DMS114 treated with DMSO at 0.1 percent for 48 hours (cell line): Measurements from ENCODE around the gene CCDC30.

Source experiments
- DNase-seq: peaks from one replicate; lab custom pipeline; 2025; ENCODE audit not compliant: unreplicated experiment; lab: John Stamatoyannopoulos, UW

CCDC30 gene

GRCh38 chr1:42689912-42690311 lies 226.8 kb downstream of the CCDC30 start:
- no peak for DNase-seq

- DNase-seq, result no peak
These were observed 227.5 kb downstream of the CCDC30 start for GRCh38 chr1:42690477-42691156.

- DNase-seq, result no peak
These were observed 228.0 kb downstream of the CCDC30 start for GRCh38 chr1:42691157-42691498.

GRCh38 chr1:42692461-42692860 lies 229.4 kb downstream of the CCDC30 start:
- DNase-seq, result no peak

DNA sequence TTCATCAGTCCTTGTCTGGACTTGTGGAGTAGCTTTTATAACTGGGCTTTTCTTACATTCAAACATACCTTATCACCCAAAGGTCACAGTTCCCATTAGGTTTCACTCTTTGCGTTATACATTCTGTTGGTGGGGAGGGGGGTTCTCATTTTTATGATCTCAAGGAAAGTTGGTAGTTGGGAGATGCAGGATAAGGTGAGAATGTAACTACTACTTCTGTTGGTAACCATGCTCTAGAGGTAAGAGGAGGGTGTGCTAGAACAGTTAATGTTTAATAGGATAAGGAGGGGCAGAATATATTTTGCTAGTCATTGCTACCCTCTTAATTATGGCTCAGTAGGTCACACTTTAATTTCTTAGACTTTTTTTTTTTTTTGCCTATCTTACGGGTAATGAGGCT lies 229.8 kb downstream of the CCDC30 start:
- no peak for DNase-seq

GRCh38 chr1:42698081-42698813 lies 235.2 kb downstream of the CCDC30 start:
- DNase-seq, result no peak

- DNase-seq, result no peak
These were observed 236.9 kb downstream of the CCDC30 start for GRCh38 chr1:42700006-42700405.

- no peak for DNase-seq
These were observed 240.9 kb downstream of the CCDC30 start for GRCh38 chr1:42703888-42704464.
